ENCODE data around the gene CNOT1.
"Not testable (repeated sequence)": the region's sequence is repeated elsewhere in the genome, so short reads cannot be mapped to it uniquely, and the experiment has no call there.

Gene CNOT1

DNA sequence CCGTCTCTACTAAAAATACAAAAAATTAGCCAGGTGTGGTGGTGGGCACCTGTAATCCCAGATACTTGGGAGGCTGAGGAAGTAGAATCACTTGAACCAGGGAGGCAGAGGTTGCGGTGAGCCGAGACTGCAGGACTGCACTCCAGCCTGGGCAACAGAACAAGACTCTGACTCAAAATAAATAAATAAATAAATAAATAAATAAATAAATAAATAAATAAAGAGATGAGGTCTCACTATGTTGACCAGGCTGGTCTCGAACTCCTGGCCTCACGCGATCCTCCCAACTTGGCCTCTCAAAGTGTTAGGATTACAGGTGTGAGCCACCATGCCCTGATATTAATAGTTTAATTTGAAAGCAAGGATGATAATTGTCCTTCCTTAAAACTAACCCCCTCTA, 7.4 kb upstream of the CNOT1 start:
- not testable (repeated sequence) for DNase-seq

GRCh38 chr16:58636466-58636865, 6.8 kb upstream of the CNOT1 start:
- DNase-seq = no peak

DNA sequence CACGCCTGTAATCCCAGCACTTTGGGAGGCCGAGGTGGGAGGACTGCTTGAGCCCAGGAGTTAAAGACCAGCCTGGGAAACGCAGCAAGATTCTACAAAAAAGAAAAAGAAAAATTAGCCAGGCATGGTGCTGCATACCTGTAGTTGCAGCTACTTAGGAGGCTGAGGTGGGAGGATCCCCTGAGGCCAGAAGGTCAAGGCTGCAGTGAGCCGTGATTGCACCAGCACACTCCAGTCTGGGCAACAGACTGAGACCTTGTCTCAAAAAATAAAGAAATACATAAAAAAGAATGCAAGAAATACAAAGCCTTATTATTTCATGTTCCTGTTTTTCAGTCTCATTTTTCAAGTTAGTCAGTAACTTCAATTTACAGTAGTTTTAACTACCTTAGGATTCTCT, 5.9 kb upstream of the CNOT1 start:
- no peak for DNase-seq

- DNase-seq = no peak
Observed at GRCh38 chr16:58634265-58634802, 4.7 kb upstream of the CNOT1 start.

DNA sequence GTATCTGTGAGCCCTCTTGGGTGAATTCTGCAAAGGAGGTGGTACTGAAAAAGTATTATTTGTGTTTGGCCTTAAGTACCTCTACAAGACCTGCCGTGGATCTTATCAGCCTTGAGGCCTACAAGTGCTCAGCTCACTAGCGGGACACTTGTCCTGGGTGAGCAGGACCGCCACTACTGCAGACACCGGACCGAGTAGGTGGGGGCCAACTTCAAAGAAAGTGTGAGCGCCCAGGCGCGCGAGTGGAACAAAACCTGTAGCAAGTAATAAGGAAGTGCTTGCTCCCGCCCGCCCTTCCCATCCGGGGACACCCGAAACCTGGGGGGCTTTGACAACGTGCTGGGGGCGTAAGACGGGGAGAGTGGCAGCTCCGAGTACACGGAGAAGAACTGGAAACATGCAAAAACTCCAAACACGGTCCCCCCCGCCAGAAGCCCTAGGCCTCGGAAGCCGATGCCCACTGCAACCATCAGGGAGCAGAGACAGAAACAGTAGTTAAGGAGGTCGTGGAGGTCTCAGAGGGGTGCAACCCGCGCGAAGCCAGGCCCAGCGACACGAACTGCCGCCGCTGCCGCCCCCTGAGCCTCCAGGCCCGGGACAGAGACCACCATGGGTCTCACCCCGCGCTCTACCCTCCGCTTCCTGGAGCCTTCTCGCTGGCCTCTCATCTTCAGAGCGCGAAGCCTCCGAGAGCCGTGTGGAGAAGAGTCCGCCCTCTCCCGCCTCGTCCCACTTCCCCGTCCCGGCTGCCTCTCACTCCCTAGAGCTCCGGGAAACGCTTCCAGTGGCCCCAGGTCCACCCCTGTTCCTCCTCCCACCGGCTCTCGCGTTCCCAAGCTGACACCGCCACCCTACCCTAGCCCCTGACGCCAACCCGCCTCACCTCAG, 537 bp downstream of the CNOT1 start:
- peak in 1 of 2 experiments; percentile 40 for DNase-seq

GRCh38 chr16:58624209-58624608, 5.4 kb downstream of the CNOT1 start:
- DNase-seq = no peak

GRCh38 chr16:58620396-58620795, 9.2 kb downstream of the CNOT1 start:
- DNase-seq = no peak

GRCh38 chr16:58615280-58615679, 14.3 kb downstream of the CNOT1 start:
- DNase-seq = no peak

- no peak for DNase-seq
Observed at GRCh38 chr16:58614860-58615259, 14.8 kb downstream of the CNOT1 start.

- no peak for DNase-seq
Observed at GRCh38 chr16:58614212-58614611, 15.4 kb downstream of the CNOT1 start.

DNA sequence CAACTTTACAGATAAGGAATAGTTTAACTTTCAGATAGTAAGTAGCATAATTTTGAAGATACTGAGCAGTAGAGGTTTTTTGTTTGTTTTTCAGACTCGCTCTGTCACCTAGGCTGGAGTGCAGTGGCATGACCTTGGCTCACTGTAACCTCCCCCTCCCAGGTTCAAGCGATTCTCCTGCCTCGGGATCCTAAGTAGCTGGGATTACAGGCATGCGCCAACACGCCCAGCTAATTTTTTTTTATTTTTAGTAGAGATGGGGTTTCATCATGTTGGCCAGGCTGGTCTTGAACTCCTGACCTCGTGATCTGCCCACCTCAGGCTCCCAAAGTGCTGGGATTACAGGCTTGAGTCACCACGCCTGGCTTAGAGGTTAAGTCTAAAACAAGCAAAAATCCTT, 16.7 kb downstream of the CNOT1 start:
- not testable (repeated sequence) for DNase-seq

- no peak for DNase-seq
Observed at GRCh38 chr16:58608601-58609136, 21.0 kb downstream of the CNOT1 start.

DNA sequence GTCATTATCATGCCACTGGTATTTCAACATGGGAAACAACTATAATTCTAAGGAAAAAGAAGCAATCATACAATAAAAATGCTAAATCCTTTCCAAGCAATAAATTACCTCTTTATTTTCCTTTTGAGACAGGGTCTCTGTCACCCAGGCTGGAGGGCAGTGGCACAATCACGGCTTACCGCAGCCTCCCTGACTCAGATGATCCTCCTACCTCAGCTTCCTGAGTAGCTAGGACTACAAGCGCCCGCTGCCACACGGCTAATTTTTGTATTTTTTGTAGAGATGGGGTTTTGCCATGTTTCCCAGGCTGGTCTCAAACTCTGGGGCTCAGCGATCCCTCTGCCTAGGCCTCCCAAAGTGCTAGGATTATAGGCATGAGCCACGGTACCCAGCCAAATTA, 24.1 kb downstream of the CNOT1 start:
- no peak for DNase-seq

GRCh38 chr16:58591083-58591482, 38.5 kb downstream of the CNOT1 start:
- DNase-seq = no peak

DNA sequence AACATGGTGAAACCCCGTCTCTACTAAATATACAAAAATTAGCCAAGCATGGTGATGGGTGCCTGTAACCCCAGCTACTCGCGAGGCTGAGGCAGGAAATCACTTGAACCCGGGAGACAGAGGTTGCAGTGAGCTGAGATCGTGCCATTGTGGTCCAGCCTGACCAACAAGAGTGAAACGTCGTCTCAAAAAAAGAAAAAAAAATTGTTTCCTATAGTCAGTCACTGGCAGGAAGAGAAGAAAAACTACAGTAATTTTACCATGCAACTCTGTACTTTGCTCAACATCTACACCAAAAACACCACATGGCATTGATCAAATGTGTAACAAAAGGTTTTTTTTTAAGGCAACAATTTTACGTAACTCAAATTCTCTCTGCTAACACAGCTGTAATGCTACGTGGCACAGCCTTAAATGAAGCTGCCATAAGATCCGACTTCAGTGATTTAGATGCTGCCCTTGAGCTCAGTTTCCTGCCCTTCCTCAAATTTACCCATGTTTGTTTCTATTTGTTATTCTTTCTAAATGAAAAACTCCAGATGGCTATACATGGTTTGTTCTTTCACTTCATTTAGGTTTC, 40.2 kb downstream of the CNOT1 start:
- no peak for DNase-seq

DNA sequence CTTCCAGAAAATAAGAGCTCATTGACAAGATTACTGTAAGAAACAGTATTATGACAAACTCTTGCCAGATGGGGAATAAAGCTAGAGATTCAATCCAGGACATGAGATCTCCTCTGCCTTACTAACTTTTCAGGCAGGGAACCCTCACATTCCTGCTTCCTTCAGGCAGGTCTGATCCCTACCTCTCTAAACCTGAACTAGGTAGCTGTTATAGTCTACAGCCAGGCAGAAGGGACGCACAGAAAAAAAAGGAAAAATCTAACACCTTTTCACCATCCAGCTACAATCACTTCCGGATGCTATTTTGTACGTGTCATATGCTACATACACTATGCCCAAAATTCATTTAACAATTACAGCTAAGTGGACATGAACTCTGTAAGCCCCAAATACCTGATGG, 41.2 kb downstream of the CNOT1 start:
- DNase-seq = no peak

- no peak for DNase-seq
Observed at GRCh38 chr16:58586340-58587030, 43.1 kb downstream of the CNOT1 start.

DNA sequence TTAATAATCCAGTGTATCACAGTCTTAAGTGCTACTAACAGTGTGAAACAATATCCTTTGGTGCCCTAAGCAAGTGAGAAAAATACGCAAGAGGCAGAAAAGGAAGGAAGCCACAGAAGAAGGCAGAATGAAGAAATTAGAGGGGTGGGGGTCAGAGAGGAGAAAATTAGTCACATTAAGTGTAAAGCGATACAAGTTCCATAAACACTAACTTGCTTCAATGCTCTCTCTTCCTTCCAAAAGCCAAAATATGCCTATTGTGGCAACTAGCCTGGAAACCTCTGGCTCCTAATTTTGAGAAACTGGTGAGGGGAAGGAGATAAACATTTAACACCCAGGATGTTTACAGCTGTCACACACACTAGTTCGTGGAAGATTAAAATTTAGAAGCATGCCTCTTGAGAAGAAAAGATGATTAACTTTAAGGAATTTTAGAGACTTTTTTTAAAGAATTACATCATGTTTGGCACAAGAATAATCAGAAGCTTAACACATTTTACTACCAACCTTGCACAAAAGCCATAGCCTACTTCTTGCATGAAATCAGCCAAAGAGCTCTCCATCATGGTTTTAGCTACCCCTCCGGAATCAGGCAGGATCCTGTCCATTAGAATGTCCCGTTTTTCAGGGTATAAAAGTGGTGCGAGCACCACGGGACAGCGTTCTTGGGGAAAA, 44.7 kb downstream of the CNOT1 start:
- no peak for DNase-seq

DNA sequence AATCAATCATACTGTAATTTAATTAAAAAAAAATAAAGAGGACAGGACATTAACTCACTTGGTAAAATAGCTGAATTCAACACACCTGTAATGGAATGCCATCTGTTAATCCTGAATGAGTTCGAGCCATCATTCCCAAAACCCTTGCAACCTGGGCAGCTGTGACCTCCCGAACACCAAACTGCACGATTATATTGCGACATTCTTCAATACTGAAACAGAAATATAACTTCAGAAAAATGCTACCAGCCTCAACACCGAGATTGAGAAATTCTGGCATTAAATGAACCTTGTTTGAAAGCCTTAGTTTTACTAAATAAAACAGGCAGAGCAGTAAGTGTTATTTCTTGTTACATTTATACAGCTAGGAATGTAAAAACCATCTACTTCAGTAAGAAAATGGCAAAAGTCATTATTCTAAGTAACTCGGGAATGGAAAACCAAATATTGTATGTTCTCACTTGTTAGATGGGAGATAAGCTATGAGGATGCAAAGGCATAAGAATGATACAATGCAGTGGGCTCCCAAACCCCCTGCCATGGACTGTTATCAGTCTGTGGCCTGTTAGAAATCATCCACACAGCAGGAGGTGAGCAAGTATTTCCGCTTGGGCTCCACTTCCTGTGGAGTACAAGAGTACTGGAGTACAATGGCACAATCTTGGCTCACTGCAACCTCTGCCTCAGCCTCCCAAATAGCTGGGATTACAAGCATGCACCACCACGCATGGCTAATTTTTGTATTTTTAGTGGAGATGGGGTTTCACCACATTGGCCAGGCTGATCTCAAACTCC, 46.5 kb downstream of the CNOT1 start:
- no peak for DNase-seq

GRCh38 chr16:58582133-58582532, 47.5 kb downstream of the CNOT1 start:
- no peak for DNase-seq

GRCh38 chr16:58579587-58579986, 50.0 kb downstream of the CNOT1 start:
- no peak for DNase-seq

GRCh38 chr16:58578642-58579041, 51.0 kb downstream of the CNOT1 start:
- no peak for DNase-seq
